ENCODE data around the gene PRDM11. TPM values are rescaled to one million over a fixed set of nuclear protein-coding genes. Genes with fewer than 3 reads are reported as not detected.

Gene PRDM11
- total and polyA plus RNA-seq, 2 of the 8 experiments (the other 6 are each of a cell fraction or from before 2014, with no cell fraction given) = 3.6 to 11.7 TPM

GRCh38 chr11:45141631-45142030 is 4.8 kb upstream of the PRDM11 start:
- Histone ChIP-seq H2BK120ac (replicated peaks; ENCODE audit: low read depth, low read length) (no peak overlapping the region), H2BK15ac (ENCODE audit: low read length) (no peak overlapping the region), H4K20me1 (replicated peaks in 1 of 2; ENCODE audit: control insufficient read depth in 1 of 2, insufficient read depth in 2 of 2, low read length in 2 of 2) (no peaks in the 10 kb centered on the region), H3K4me1 (replicated peaks in 1 of 4; ENCODE audit: control insufficient read depth in 3 of 4, insufficient read depth in 4 of 4, low read length in 3 of 4) (peaks cover 0 to 5% (median 1%) of the 10 kb centered on the region in 4 experiments; a peak in 3 of 7 replicates), H2AK5ac (ENCODE audit: low read depth, low read length) (no peak overlapping the region), H3K9ac (replicated peaks in 1 of 4; ENCODE audit: extremely low read depth in 1 of 4, low read depth in 3 of 4, low read length in 3 of 4) (no peak overlapping the region), H3K56ac (replicated peaks; ENCODE audit: insufficient read length, low read depth, low read length) (no peak overlapping the region), H3K79me2 (ENCODE audit: control insufficient read depth in 1 of 2, insufficient read depth in 2 of 2, low read length in 2 of 2) (no peaks in the 10 kb centered on the region), H3K18ac (ENCODE audit: extremely low read depth, low read length) (no peak overlapping the region), H2AFZ (ENCODE audit: low read length) (no peak overlapping the region), H4K5ac (ENCODE audit: insufficient read length, low read depth, low read length) (no peak overlapping the region), H3K79me1 (ENCODE audit: low read depth, low read length) (no peaks in the 10 kb centered on the region), H4K8ac (ENCODE audit: extremely low read depth, insufficient read depth, low read length) (no peak overlapping the region), H2BK5ac (ENCODE audit: low read depth, low read length) (no peak overlapping the region), H4K91ac (replicated peaks; ENCODE audit: insufficient read length, low read length) (no peak overlapping the region), H3K23ac (ENCODE audit: insufficient read length) (no peak overlapping the region), H3K27ac (ENCODE audit: low read depth, low read length) (no peak overlapping the region), H3K23me2 (ENCODE audit: low read depth, low read length) (peaks cover 11% of the 10 kb centered on the region), H3K4me3 (ENCODE audit: extremely low read depth in 1 of 4, insufficient read depth in 2 of 4, low read depth in 3 of 4, low read length in 4 of 4) (no peak overlapping the region), H3K4me2 (ENCODE audit: insufficient read depth in 1 of 2, low read depth in 2 of 2, low read length in 2 of 2) (no peak overlapping the region), H3K14ac (ENCODE audit: insufficient read length) (no peak overlapping the region), H3K4ac (replicated peaks; ENCODE audit: insufficient read length, low read depth, low read length) (no peak overlapping the region), H3K9me3 (ENCODE audit: insufficient read depth in 2 of 2, low read depth in 1 of 2, low read length in 1 of 2) (no peaks in the 10 kb centered on the region), H3K27me3 (replicated peaks in 1 of 4; ENCODE audit: control insufficient read depth in 3 of 4, extremely low read depth in 1 of 4, insufficient read depth in 3 of 4, low read length in 3 of 4) (peaks cover 0 to 20% (median 10%) of the 10 kb centered on the region in 4 experiments; a peak in 5 of 7 replicates), H2BK12ac (ENCODE audit: low read depth, low read length) (no peak overlapping the region), H2BK20ac (ENCODE audit: low read length) (no peak overlapping the region), H3K36me3 (ENCODE audit: control insufficient read depth in 2 of 4, insufficient read depth in 4 of 4, low read length in 3 of 4) (no peaks in the 10 kb centered on the region)
- POLR2A ChIA-PET (ENCODE audit: partially characterized antibody) = no interaction called here
- CTCF ChIA-PET (ENCODE audit: partially characterized antibody) = interaction anchor here (1.4 to 2.8 kb wide), 3 partner anchors 31 to 125 kb away, joined by 4 to 14 read pairs (median 5); no protein-coding TSS in a partner anchor
- 73% methylated on average over 2 of the region's 2 CpGs; no CpG with 5 or more reads in 1 of the 2 experiments for WGBS, 2 experiments (ENCODE audit: extremely low coverage in 1 of 2, insufficient coverage in 1 of 2, insufficient read length in 1 of 2, insufficient replicate concordance in 2 of 2, low coverage in 1 of 2, low lambda C conversion rate in 2 of 2, missing lambda C conversion rate in 1 of 2)
- no peak for FAIRE-seq
- no peak for DNase-seq (ENCODE audit: low read depth in 1 of 2, low spot score in 2 of 2)
- TF ChIP-seq HDAC2 (IDR thresholded peaks at IDR 0.05; ENCODE audit: borderline replicate concordance in 1 of 2, low read depth in 2 of 2, low read length in 2 of 2) = no peak
- TF ChIP-seq RXRA (IDR thresholded peaks at IDR 0.05; ENCODE audit: insufficient read depth, low read depth, low read length) = no peak
- TF ChIP-seq JUN (IDR thresholded peaks at IDR 0.05; ENCODE audit: low read depth, low read length) = no peak
- TF ChIP-seq RBBP5 (IDR thresholded peaks at IDR 0.05; ENCODE audit: borderline replicate concordance, low read depth, low read length) = no peak
- no peak for TF ChIP-seq USF2 (IDR thresholded peaks at IDR 0.05; ENCODE audit: low read length)
- no peak for TF ChIP-seq TBP (IDR thresholded peaks at IDR 0.05; ENCODE audit: low read depth, low read length)
- no peak for TF ChIP-seq MAX (IDR thresholded peaks at IDR 0.05)
- TF ChIP-seq POLR2A (IDR thresholded peaks at IDR 0.05; ENCODE audit: control extremely low read depth in 1 of 2, low read depth in 2 of 2, low read length in 2 of 2) = no peak
- no peak for TF ChIP-seq EZH2 (IDR thresholded peaks at IDR 0.05; ENCODE audit: low read depth, low read length, severe bottlenecking)
- no peak for TF ChIP-seq PHF8 (conservative IDR thresholded peaks at IDR 0.05; ENCODE audit: low read depth, low read length)
- no peak for TF ChIP-seq CREB1 (IDR thresholded peaks at IDR 0.05)
- TF ChIP-seq KDM1A (IDR thresholded peaks at IDR 0.05; ENCODE audit: borderline replicate concordance, low read length) = no peak
- no peak for TF ChIP-seq JUND (IDR thresholded peaks at IDR 0.05; ENCODE audit: low read length)

Data from H1 (cell line).